Liver (tissue), 9 donors: Measurements from ENCODE around the gene EFNA3. TPM values are rescaled to one million over a fixed set of nuclear protein-coding genes. Genes with fewer than 3 reads are reported as not detected.

Experiments
- DNase-seq: peaks from one replicate; pipeline ENCODE4 v3.0.0-alpha.2; 2017; ENCODE audit warnings: low spot score
- H3K27ac ChIP-seq, 2 donors: one replicate each; pipeline ENCODE4 v1.7.0; 2013; ENCODE audit warnings: inconsistent platforms in 2 of 2, low read length in 2 of 2, control low read depth in 1 of 2, low read depth in 1 of 2, mild to moderate bottlenecking in 1 of 2
- H3K27me3 ChIP-seq, 4 donors: one replicate each; pipeline versions ENCODE4 v1.6.1 to v1.7.0; 2013; ENCODE audit warnings: low read length in 3 of 4, inconsistent platforms in 1 of 4, mild to moderate bottlenecking in 1 of 4, moderate library complexity in 1 of 4; ENCODE audit not compliant: control insufficient read depth in 4 of 4, insufficient read depth in 4 of 4
- H3K36me3 ChIP-seq, 4 donors: one replicate each; pipeline versions ENCODE4 v1.6.1 to v1.7.0; 2013; ENCODE audit warnings: low read length in 3 of 4, mild to moderate bottlenecking in 3 of 4, low read depth in 1 of 4, moderate library complexity in 1 of 4; ENCODE audit not compliant: control insufficient read depth in 4 of 4, insufficient read depth in 3 of 4
- H3K4me1 ChIP-seq, 4 donors: one replicate each; pipeline versions ENCODE4 v1.6.1 to v1.7.0; 2013; ENCODE audit warnings: low read length in 3 of 4, mild to moderate bottlenecking in 3 of 4, moderate library complexity in 1 of 4; ENCODE audit not compliant: control insufficient read depth in 4 of 4, insufficient read depth in 4 of 4
- H3K4me3 ChIP-seq, 3 donors: one replicate each; pipeline versions ENCODE4 v1.6.1 to v1.7.0; 2013; ENCODE audit warnings: low read length in 3 of 3, control low read depth in 1 of 3, low read depth in 1 of 3, mild to moderate bottlenecking in 1 of 3
- H3K9ac ChIP-seq, 2 donors: one replicate each; pipeline ENCODE4 v1.7.0; 2013; ENCODE audit warnings: low read length in 2 of 2, mild to moderate bottlenecking in 2 of 2, moderate library complexity in 2 of 2, control low read depth in 1 of 2, low read depth in 1 of 2
- H3K9me3 ChIP-seq, 4 donors: one replicate each; pipeline versions ENCODE4 v1.6.1 to v1.7.0; 2013; ENCODE audit warnings: low read length in 3 of 4; ENCODE audit not compliant: control insufficient read depth in 4 of 4
- EGR1 ChIP-seq, 2 donors: IDR thresholded peaks; 2 replicates each; pipeline ENCODE4 v1.6.1; 2016 to 2018; ENCODE audit warnings: antibody characterized with exemption in 2 of 2, low read depth in 2 of 2
- FOXA1 ChIP-seq: IDR thresholded peaks from 2 replicates; pipeline ENCODE4 v1.6.1; 2016; ENCODE audit warnings: antibody characterized with exemption
- FOXA2 ChIP-seq: IDR thresholded peaks from 2 replicates; pipeline ENCODE4 v1.6.1; 2016; ENCODE audit warnings: antibody characterized with exemption
- GABPA ChIP-seq, 2 donors: IDR thresholded peaks in 1 of 2; conservative IDR thresholded peaks in 1 of 2; 2 replicates each; pipeline ENCODE4 v1.6.1; 2016; ENCODE audit warnings: antibody characterized with exemption in 2 of 2, mild to moderate bottlenecking in 1 of 2, moderate library complexity in 1 of 2
- HNF4A ChIP-seq, 2 donors: conservative IDR thresholded peaks; 2 replicates each; pipeline ENCODE4 v1.6.1; 2016; ENCODE audit warnings: antibody characterized with exemption in 2 of 2, mild to moderate bottlenecking in 2 of 2
- JUND ChIP-seq, 2 donors: IDR thresholded peaks; 2 replicates each; pipeline ENCODE4 v1.6.1; 2016; ENCODE audit warnings: antibody characterized with exemption in 2 of 2
- MAX ChIP-seq: IDR thresholded peaks from 2 replicates; pipeline ENCODE4 v1.6.1; 2016; ENCODE audit warnings: antibody characterized with exemption
- NR2F2 ChIP-seq: IDR thresholded peaks from 2 replicates; pipeline ENCODE4 v1.6.1; 2016; ENCODE audit warnings: antibody characterized with exemption
- RAD21 ChIP-seq, 2 donors: IDR thresholded peaks; 2 replicates each; pipeline ENCODE4 v1.6.1; 2016; ENCODE audit warnings: antibody characterized with exemption in 2 of 2, mild to moderate bottlenecking in 2 of 2
- RXRA ChIP-seq, 2 donors: IDR thresholded peaks; 2 replicates each; pipeline ENCODE4 v1.6.1; 2017 to 2018; ENCODE audit warnings: antibody characterized with exemption in 2 of 2, mild to moderate bottlenecking in 1 of 2
- SP1 ChIP-seq: IDR thresholded peaks from 2 replicates; pipeline ENCODE4 v1.6.1; 2018; ENCODE audit warnings: antibody characterized with exemption, mild to moderate bottlenecking
- TAF1 ChIP-seq: conservative IDR thresholded peaks from 2 replicates; pipeline ENCODE4 v1.6.1; 2016; ENCODE audit warnings: antibody characterized with exemption, mild to moderate bottlenecking
- YY1 ChIP-seq: IDR thresholded peaks from 2 replicates; pipeline ENCODE4 v1.6.1; 2016; ENCODE audit warnings: antibody characterized with exemption, mild to moderate bottlenecking
- WGBS: extraction: QIAGEN DNeasy Blood & Tissue Kit; methylation state at CpG from one replicate; pipeline ENCODE4 v1.1.7; 2013; 5-methylcytosine and 5-hydroxymethylcytosine counted together
- polyA plus RNA-seq, 2 donors: library from polyadenylated mRNA; stranded (reverse) in 1 of 2; unstranded in 1 of 2; fragments of 200-250 nt in 1 of 2; fragments of >200 nt in 1 of 2; fragmentation: Nextera tagmentation in 1 of 2; extraction: Ambion mirVana in 1 of 2; gene quantifications; one replicate each; pipeline versions ENCODE4 v1.2.1 to v1.2.3, GENCODE V29; 2013 to 2015
- total RNA-seq, 2 donors: library from RNA; depleted of rRNA; stranded (reverse); fragments of >200 nt; gene quantifications; one replicate each; pipeline ENCODE4 v1.2.3, GENCODE V29; 2014
- TF ChIP-seq, protein P1 (sequence below): IDR thresholded peaks from 2 replicates; pipeline ENCODE4 v1.6.1; 2016; ENCODE audit warnings: antibody characterized with exemption, mild to moderate bottlenecking
- TF ChIP-seq, protein P2 (sequence below): IDR thresholded peaks from 2 replicates; pipeline ENCODE4 v1.6.1; 2016; ENCODE audit warnings: antibody characterized with exemption
- TF ChIP-seq, protein P3 (sequence below): fragments of 150-350 bp; IDR thresholded peaks from 2 replicates; pipeline ENCODE4 v1.5.1; 2017; ENCODE audit warnings: improper control_type of control experiment, low read depth, low read length; ENCODE audit not compliant: missing input control
- TF ChIP-seq, protein P4 (sequence below): IDR thresholded peaks from 2 replicates; pipeline ENCODE4 v1.6.1; 2016; ENCODE audit warnings: antibody characterized with exemption
- donor health status: healthy.
- donor health status: healthy.
- donor health status: healthy.
- donor health status: healthy.
- donor health status: healthy.

Gene EFNA3
- total and polyA plus RNA-seq, 4 donors: 0.47 to 3.7 (median 1.1) TPM

- no peak for DNase-seq
- no peaks in the 10 kb centered on the region for H3K27me3 ChIP-seq
- peak overlapping the region; percentile 2 to 32 (median 5) for H3K4me3 ChIP-seq
- peak overlapping the region; percentile 74 to 96 for H3K9ac ChIP-seq
- peak overlapping the region; percentile 99 to 100 for H3K27ac ChIP-seq
- peaks cover 0 to 5% (median 0%) of the 10 kb centered on the region in 4 donors for H3K36me3 ChIP-seq
- H3K4me1 ChIP-seq: peaks cover 3 to 20% (median 13%) of the 10 kb centered on the region in 4 donors
- no peaks in the 10 kb centered on the region for H3K9me3 ChIP-seq
- TF ChIP-seq MAX: peak; percentile 42
- TF ChIP-seq EGR1 (IDR thresholded peaks at IDR 0.05; ENCODE audit: low read depth in 2 of 2): no peak
- TF ChIP-seq FOXA1: no peak
- TF ChIP-seq FOXA2: no peak
- TF ChIP-seq RAD21 (IDR thresholded peaks at IDR 0.05): peak in 1 of 2 donors; percentile 62
- TF ChIP-seq RXRA (IDR thresholded peaks at IDR 0.05): peak; percentile 91 to 96
- TF ChIP-seq, protein P1, sequence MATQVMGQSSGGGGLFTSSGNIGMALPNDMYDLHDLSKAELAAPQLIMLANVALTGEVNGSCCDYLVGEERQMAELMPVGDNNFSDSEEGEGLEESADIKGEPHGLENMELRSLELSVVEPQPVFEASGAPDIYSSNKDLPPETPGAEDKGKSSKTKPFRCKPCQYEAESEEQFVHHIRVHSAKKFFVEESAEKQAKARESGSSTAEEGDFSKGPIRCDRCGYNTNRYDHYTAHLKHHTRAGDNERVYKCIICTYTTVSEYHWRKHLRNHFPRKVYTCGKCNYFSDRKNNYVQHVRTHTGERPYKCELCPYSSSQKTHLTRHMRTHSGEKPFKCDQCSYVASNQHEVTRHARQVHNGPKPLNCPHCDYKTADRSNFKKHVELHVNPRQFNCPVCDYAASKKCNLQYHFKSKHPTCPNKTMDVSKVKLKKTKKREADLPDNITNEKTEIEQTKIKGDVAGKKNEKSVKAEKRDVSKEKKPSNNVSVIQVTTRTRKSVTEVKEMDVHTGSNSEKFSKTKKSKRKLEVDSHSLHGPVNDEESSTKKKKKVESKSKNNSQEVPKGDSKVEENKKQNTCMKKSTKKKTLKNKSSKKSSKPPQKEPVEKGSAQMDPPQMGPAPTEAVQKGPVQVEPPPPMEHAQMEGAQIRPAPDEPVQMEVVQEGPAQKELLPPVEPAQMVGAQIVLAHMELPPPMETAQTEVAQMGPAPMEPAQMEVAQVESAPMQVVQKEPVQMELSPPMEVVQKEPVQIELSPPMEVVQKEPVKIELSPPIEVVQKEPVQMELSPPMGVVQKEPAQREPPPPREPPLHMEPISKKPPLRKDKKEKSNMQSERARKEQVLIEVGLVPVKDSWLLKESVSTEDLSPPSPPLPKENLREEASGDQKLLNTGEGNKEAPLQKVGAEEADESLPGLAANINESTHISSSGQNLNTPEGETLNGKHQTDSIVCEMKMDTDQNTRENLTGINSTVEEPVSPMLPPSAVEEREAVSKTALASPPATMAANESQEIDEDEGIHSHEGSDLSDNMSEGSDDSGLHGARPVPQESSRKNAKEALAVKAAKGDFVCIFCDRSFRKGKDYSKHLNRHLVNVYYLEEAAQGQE: peak; percentile 82
- TF ChIP-seq HNF4A (conservative IDR thresholded peaks at IDR 0.05): peak; percentile 62 to 69
- peak; percentile 71 for TF ChIP-seq TAF1
- TF ChIP-seq NR2F2: peak; percentile 63
- TF ChIP-seq YY1: peak; percentile 64
- TF ChIP-seq GABPA (IDR thresholded peaks at IDR 0.05 in 1 of 2, conservative IDR thresholded peaks at IDR 0.05 in 1 of 2): no peak
- peak; percentile 87 for TF ChIP-seq SP1
- 38% methylated on average over 16 of the region's 16 CpGs for WGBS
These were observed 46.1 kb downstream of the EFNA3 start for GRCh38 chr1:155124503-155125463.

GRCh38 chr1:155125511-155125945 is 46.9 kb downstream of the EFNA3 start:
- 35% methylated on average over 11 of the region's 11 CpGs for WGBS

More at GRCh38 chr1:155125511-155125945, 46.9 kb downstream of the EFNA3 start:
- Histone ChIP-seq H3K4me3 (peak overlapping the region; percentile 2 to 32 (median 5)), H3K27me3 (no peaks in the 10 kb centered on the region), H3K9ac (peak overlapping the region; percentile 74 to 96), H3K4me1 (peaks cover 3 to 20% (median 13%) of the 10 kb centered on the region in 4 donors), H3K36me3 (peaks cover 0 to 5% (median under 1%) of the 10 kb centered on the region in 4 donors), H3K27ac (peak overlapping the region; percentile 99 to 100), H3K9me3 (no peaks in the 10 kb centered on the region)
- no peak for TF ChIP-seq TAF1
- TF ChIP-seq HNF4A (conservative IDR thresholded peaks at IDR 0.05): no peak
- TF ChIP-seq JUND (IDR thresholded peaks at IDR 0.05): no peak
- no peak for TF ChIP-seq MAX
- TF ChIP-seq, protein P2, sequence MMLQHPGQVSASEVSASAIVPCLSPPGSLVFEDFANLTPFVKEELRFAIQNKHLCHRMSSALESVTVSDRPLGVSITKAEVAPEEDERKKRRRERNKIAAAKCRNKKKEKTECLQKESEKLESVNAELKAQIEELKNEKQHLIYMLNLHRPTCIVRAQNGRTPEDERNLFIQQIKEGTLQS: no peak
- TF ChIP-seq, protein P3, sequence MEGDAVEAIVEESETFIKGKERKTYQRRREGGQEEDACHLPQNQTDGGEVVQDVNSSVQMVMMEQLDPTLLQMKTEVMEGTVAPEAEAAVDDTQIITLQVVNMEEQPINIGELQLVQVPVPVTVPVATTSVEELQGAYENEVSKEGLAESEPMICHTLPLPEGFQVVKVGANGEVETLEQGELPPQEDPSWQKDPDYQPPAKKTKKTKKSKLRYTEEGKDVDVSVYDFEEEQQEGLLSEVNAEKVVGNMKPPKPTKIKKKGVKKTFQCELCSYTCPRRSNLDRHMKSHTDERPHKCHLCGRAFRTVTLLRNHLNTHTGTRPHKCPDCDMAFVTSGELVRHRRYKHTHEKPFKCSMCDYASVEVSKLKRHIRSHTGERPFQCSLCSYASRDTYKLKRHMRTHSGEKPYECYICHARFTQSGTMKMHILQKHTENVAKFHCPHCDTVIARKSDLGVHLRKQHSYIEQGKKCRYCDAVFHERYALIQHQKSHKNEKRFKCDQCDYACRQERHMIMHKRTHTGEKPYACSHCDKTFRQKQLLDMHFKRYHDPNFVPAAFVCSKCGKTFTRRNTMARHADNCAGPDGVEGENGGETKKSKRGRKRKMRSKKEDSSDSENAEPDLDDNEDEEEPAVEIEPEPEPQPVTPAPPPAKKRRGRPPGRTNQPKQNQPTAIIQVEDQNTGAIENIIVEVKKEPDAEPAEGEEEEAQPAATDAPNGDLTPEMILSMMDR: no peak
- TF ChIP-seq EGR1 (IDR thresholded peaks at IDR 0.05; ENCODE audit: low read depth in 2 of 2): no peak
- TF ChIP-seq RXRA (IDR thresholded peaks at IDR 0.05): no peak
- no peak for TF ChIP-seq YY1
- TF ChIP-seq, protein P4, sequence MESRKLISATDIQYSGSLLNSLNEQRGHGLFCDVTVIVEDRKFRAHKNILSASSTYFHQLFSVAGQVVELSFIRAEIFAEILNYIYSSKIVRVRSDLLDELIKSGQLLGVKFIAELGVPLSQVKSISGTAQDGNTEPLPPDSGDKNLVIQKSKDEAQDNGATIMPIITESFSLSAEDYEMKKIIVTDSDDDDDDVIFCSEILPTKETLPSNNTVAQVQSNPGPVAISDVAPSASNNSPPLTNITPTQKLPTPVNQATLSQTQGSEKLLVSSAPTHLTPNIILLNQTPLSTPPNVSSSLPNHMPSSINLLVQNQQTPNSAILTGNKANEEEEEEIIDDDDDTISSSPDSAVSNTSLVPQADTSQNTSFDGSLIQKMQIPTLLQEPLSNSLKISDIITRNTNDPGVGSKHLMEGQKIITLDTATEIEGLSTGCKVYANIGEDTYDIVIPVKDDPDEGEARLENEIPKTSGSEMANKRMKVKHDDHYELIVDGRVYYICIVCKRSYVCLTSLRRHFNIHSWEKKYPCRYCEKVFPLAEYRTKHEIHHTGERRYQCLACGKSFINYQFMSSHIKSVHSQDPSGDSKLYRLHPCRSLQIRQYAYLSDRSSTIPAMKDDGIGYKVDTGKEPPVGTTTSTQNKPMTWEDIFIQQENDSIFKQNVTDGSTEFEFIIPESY: no peak
- TF ChIP-seq FOXA1: no peak
- TF ChIP-seq RAD21 (IDR thresholded peaks at IDR 0.05): no peak
- DNase-seq: no peak
